HPDE6-E6E7 (cell line): ENCODE results near the gene NOL12.
"Not testable (repeated sequence)": the region's sequence is repeated elsewhere in the genome, so short reads cannot be mapped to it uniquely, and the experiment has no call there.

Experiments used
- DNase-seq: peaks from one replicate; pipeline ENCODE4 v3.0.0; 2011; ENCODE audit warnings: missing footprints; ENCODE audit errors: extremely low spot score

The NOL12 gene, protein sequence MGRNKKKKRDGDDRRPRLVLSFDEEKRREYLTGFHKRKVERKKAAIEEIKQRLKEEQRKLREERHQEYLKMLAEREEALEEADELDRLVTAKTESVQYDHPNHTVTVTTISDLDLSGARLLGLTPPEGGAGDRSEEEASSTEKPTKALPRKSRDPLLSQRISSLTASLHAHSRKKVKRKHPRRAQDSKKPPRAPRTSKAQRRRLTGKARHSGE

GRCh38 chr22:37686002-37686982 is at the start of gene NOL12:
Gene NOL12 (plus strand): TSS chr22:37686343. CDS start chr22:37686393, 50 bp downstream.
- DNase-seq: peak; percentile 55

DNA sequence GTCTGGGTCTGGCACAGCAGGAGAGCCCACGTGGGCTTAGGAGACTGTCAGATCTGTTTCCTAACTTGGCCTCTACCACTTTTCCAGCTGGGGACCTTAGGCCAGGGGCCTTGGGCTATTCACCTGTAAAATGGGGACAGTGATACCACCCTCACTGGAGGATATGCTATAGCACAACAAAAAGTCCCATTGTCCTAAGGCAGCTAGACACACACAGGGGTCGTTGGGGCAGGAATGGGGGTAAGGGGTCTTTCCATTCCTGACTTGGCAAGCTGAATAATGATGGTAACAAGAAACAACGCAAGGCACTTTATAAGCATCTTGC is 49.2 kb upstream of the NOL12 start:
- DNase-seq: no peak

- DNase-seq: no peak
Measured at GRCh38 chr22:37638391-37639069, 47.6 kb upstream of the NOL12 start.

GRCh38 chr22:37639070-37639760 is 46.9 kb upstream of the NOL12 start, which contains the start of gene SH3BP1:
Gene SH3BP1 (plus strand): TSS chr22:37639669. CDS start chr22:37639788, 119 bp downstream.
- no peak for DNase-seq

DNA sequence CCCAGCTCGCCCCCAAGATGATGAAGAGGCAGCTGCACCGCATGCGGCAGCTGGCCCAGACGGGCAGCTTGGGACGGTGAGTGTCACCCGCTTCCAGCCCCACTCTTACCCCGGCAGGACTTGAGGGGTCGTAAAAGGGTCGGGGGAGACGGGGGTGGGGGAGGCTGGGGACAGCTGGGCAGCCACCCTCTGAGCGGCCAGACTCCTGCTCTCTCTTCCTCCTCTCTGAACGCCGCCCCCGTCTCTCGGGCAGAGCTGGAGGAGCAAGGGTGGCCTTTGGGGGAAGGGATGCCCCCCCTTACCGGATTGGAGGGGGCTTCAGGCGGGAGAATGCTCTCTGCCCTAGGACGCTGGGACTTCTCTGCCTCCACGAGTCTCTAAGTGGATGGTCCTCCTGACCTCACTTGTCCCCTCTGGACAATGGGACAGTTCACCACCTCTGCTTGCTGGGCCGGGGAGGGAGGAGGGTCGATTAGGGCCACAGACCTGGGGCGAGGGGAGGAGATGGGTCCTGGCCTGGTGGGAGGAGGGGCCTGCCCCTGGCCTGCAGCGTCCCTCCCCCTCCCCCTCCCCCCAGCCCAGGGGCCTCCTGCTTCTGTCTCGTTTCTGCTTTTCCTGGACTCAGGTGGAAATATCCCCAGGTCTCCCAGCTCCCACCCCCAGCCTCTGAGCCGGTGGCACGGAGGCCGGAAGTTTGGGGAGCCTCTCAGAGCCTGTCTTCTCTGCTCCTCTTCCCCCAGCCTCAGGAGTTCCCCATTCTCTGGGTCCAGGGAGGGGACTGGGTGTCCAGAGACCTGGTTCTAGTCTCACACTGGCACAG is 46.2 kb upstream of the NOL12 start:
- no peak for DNase-seq

- no peak for DNase-seq
Measured at GRCh38 chr22:37640591-37641560, 45.3 kb upstream of the NOL12 start.

GRCh38 chr22:37641561-37641949 is 44.6 kb upstream of the NOL12 start:
- no peak for DNase-seq

DNA sequence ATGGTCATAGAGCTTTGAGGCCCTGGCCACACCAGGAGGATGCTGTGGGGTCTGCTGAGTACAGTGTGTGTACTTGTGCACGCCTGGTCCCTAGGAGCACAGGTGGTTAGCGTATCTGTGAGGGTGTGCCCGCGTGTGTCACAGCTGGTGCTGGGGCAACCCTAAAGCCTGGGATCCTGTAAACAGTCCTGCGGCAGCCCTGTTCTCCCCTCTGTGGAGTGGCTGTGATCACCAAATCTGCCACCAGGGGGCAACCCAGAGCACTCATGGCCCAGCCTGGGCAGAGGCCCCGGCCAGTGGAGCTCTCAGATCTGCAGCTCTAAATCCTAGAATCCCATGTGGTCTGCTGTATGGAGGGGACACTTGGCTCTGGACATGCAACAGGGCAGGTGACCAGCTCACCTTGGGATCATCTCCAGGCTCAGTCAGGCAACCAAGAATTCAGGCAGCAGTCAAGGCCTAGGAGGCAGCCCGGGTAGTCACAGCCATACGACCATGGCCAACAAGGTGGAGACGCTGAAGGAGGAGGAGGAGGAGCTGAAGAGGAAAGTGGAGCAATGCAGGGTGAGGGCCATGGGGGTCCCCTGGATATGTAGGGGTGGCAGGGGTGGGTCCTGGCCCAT is 42.8 kb upstream of the NOL12 start:
- peak; percentile 66 for DNase-seq

GRCh38 chr22:37647317-37647716 is 38.8 kb upstream of the NOL12 start:
- no peak for DNase-seq

- DNase-seq: no peak
Measured at GRCh38 chr22:37647928-37648327, 38.2 kb upstream of the NOL12 start.

DNA sequence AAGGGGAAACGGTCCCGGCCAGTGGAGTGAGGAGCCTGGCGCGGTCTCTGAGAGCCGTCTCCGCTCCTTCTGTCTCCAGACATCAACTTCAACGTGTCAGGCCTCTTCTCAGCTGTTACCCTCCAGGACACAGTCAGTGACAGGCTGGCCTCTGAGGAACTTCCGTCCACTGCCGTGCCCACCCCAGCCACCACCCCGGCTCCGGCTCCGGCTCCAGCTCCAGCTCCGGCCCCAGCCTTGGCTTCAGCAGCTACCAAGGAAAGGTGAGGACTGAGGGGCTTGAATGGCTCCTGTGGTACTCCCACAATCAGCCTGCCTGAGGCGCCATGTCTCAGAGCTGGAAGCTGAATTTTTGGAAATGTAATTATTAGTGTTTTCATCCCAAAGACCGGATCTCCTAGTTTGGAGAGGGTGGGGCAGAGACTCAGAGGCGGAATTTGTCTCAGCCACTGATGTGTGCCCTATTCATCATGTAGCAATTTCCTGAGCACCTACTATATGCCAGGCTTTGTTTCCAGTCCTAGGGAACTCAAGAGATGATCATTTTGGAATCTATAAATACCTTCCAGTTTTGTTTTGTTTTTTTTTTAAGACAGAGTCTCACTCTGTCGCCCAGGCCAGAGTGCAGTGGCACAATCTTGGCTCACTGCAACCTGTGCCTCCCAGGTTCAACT is 35.5 kb upstream of the NOL12 start:
- no peak for DNase-seq

GRCh38 chr22:37654563-37655251 is 31.4 kb upstream of the NOL12 start:
- no peak for DNase-seq

DNA sequence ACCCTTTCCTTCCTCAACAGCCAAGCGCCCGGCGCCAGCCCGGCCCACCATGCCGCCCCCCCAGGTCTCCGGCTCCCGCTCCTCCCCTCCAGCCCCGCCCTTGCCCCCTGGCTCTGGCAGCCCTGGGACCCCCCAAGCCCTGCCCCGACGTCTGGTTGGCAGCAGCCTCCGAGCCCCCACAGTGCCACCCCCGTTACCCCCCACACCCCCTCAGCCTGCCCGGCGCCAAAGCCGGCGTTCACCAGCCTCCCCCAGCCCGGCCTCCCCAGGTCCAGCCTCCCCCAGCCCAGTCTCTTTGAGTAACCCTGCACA is 30.9 kb upstream of the NOL12 start:
- no peak for DNase-seq

GRCh38 chr22:37656583-37656982 is 29.6 kb upstream of the NOL12 start:
- not testable (repeated sequence) for DNase-seq

DNA sequence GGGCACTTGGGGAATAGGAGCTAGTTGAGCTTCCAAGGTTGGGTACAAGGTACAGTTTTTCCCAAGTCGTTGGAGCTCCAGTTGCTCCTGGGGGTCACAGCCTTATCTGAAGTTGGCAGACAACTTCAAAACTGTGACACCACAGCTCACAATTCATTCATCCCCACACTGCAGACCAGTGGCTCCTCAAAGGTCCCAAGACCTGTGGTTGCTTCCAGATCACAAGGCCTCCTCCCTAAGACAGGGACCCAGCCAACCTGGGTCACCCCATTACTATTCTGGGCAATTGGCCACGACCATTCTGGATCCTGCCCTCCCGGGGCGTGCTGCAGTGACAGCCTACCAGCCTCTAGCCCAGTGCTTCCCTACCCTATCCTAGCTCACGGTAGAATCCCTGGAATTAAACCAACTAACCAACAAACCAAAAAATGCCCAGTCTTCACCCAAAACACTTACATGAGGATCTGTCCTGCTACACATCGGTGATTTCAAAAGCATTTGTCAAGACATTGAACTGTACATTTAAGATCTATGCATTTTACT is 28.5 kb upstream of the NOL12 start:
- DNase-seq: no peak

DNA sequence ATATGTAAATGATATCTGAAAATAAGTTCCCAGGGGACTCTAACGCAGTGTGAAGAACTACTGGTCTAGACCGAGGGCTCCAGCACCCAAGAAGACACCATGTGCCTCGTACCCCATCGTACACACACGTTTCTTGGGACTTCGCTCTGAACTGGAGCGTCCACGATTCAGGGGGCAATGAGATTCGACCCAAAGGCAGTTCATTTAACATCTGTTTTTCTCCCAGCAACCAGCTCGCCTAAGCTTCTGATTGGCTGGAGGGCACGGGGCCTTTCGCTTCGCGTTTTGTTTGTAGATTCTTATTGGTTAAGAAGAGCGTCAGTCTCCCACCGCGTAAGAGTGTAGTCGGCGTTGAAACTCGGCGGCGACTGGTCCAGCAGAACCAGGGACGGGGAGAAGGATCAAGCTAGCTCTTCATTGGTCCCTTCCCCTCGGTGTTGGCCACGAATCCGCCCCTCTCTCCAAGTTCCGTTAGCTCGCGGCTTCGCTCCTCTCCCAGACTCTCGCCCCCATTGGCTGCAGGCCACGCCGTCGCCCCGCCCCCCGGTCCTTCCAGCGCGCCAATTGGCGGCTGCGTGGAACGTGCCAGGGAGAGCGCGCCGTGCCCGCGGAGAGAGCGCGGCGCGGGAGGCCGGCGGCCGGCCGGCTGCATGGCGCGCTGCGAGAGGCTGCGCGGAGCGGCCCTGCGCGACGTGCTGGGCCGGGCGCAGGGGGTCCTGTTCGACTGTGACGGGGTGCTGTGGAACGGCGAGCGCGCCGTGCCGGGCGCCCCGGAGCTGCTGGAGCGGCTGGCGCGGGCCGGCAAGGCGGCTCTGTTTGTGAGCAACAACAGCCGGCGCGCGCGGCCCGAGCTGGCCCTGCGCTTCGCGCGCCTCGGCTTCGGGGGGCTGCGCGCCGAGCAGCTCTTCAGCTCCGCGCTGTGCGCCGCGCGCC is 27.7 kb upstream of the NOL12 start, which contains the start of gene PDXP:
PDXP (plus strand) TSS at position 591 of the 933 bp plus-strand sequence; CDS start at position 651, 60 bp downstream.
- peak; percentile 99 for DNase-seq
